ENCODE data around the gene FANCD2. TPM values are rescaled to one million over a fixed set of nuclear protein-coding genes. Genes with fewer than 3 reads are reported as not detected.

Gene FANCD2
- total and polyA plus RNA-seq, 4 donors = 0.76 to 24.6 (median 0.84) TPM

DNA sequence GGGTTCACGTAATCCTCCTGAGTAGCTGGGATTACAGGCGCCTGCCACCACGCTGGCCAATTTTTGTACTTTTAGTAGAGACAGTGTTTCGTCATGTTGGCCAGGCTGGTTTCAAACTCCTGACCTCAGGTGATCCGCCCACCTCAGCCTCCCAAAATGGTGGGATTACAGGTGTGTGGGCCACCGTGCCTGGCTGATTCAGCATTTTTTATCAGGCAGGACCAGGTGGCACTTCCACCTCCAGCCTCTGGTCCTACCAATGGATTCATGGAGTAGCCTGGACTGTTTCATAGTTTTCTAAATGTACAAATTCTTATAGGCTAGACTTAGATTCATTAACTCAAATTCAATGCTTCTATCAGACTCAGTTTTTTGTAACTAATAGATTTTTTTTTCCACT, 124.8 kb downstream of the FANCD2 start:
- 86% methylated on average over 6 of the region's 6 CpGs for WGBS
- no peak overlapping the region for H3K4me3 ChIP-seq (ENCODE audit: low read depth in 1 of 3, low read length in 3 of 3)

More for the DNA sequence above, 124.8 kb downstream of the FANCD2 start:
- Histone ChIP-seq H3K9me3 (ENCODE audit: control insufficient read depth in 4 of 4, low read length in 3 of 4) (no peaks in the 10 kb centered on the region), H3K27ac (ENCODE audit: low read depth in 1 of 2, low read length in 2 of 2) (no peak overlapping the region), H3K27me3 (ENCODE audit: control insufficient read depth in 4 of 4, insufficient read depth in 4 of 4, low read length in 3 of 4) (no peaks in the 10 kb centered on the region), H3K36me3 (ENCODE audit: control insufficient read depth in 4 of 4, insufficient read depth in 3 of 4, low read depth in 1 of 4, low read length in 3 of 4) (peaks cover 15 to 31% (median 22%) of the 10 kb centered on the region in 4 donors), H3K9ac (ENCODE audit: low read depth in 1 of 2, low read length in 2 of 2) (no peak overlapping the region), H3K4me1 (ENCODE audit: control insufficient read depth in 4 of 4, insufficient read depth in 4 of 4, low read length in 3 of 4) (peaks cover 0 to 3% (median 0%) of the 10 kb centered on the region in 4 donors)
- no peak for TF ChIP-seq HNF4G (IDR thresholded peaks at IDR 0.05)
- no peak for TF ChIP-seq GABPA (IDR thresholded peaks at IDR 0.05 in 1 of 2, conservative IDR thresholded peaks at IDR 0.05 in 1 of 2)
- no peak for TF ChIP-seq RAD21 (IDR thresholded peaks at IDR 0.05)
- TF ChIP-seq, protein P1, sequence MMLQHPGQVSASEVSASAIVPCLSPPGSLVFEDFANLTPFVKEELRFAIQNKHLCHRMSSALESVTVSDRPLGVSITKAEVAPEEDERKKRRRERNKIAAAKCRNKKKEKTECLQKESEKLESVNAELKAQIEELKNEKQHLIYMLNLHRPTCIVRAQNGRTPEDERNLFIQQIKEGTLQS (IDR thresholded peaks at IDR 0.05) = no peak
- TF ChIP-seq JUND (IDR thresholded peaks at IDR 0.05) = no peak
- TF ChIP-seq, protein P2, sequence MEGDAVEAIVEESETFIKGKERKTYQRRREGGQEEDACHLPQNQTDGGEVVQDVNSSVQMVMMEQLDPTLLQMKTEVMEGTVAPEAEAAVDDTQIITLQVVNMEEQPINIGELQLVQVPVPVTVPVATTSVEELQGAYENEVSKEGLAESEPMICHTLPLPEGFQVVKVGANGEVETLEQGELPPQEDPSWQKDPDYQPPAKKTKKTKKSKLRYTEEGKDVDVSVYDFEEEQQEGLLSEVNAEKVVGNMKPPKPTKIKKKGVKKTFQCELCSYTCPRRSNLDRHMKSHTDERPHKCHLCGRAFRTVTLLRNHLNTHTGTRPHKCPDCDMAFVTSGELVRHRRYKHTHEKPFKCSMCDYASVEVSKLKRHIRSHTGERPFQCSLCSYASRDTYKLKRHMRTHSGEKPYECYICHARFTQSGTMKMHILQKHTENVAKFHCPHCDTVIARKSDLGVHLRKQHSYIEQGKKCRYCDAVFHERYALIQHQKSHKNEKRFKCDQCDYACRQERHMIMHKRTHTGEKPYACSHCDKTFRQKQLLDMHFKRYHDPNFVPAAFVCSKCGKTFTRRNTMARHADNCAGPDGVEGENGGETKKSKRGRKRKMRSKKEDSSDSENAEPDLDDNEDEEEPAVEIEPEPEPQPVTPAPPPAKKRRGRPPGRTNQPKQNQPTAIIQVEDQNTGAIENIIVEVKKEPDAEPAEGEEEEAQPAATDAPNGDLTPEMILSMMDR (IDR thresholded peaks at IDR 0.05; ENCODE audit: low read depth, low read length, missing input control) = no peak
- TF ChIP-seq, protein P3, sequence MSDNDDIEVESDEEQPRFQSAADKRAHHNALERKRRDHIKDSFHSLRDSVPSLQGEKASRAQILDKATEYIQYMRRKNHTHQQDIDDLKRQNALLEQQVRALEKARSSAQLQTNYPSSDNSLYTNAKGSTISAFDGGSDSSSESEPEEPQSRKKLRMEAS (IDR thresholded peaks at IDR 0.05) = no peak
- no peak for TF ChIP-seq FOXA2 (IDR thresholded peaks at IDR 0.05)
- TF ChIP-seq EGR1 (IDR thresholded peaks at IDR 0.05; ENCODE audit: low read depth in 2 of 2) = no peak
- DNase-seq (ENCODE audit: low spot score) = no peak

Small RNA genes lying within 50 kb of the gene (small RNA-seq; reads per million reads assigned to genes)
- gene CYCSP10 = not detected
- gene RNU6-670P = not detected

Other genes with a start within 250 kb of the FANCD2 start
- 10 to 100 TPM; 20.7 to 22.3 TPM for gene TADA3, start 234.0 kb upstream of the FANCD2 start, total RNA-seq
- 10 to 100 TPM; 16.2 to 27.8 TPM for gene TADA3, start 234.0 kb upstream of the FANCD2 start, polyA plus RNA-seq
- 10 to 100 TPM; 53.3 to 53.6 TPM for gene ARPC4, start 233.4 kb upstream of the FANCD2 start, total RNA-seq
- 10 to 100 TPM; 22.1 to 51.8 TPM for gene ARPC4, start 233.4 kb upstream of the FANCD2 start, polyA plus RNA-seq
- gene TTLL3, start 216.2 kb upstream of the FANCD2 start, total RNA-seq = 10 to 100 TPM in 1 of 2 donors, 1 to 10 TPM in 1; 4.9 to 19.6 TPM
- gene TTLL3, start 216.2 kb upstream of the FANCD2 start, polyA plus RNA-seq = 1 to 10 TPM; 2.8 to 8.0 TPM
- 10 to 100 TPM; 14.4 to 17.3 TPM for gene RPUSD3, start 182.4 kb upstream of the FANCD2 start, total RNA-seq
- 10 to 100 TPM; 20.3 to 22.7 TPM for gene RPUSD3, start 182.4 kb upstream of the FANCD2 start, polyA plus RNA-seq
- gene CIDEC, start 146.2 kb upstream of the FANCD2 start, total RNA-seq = under 1 TPM in 1 of 2 donors, not detected in 1; 0.59 TPM
- gene CIDEC, start 146.2 kb upstream of the FANCD2 start, polyA plus RNA-seq = 1 to 10 TPM in 1 of 2 donors, under 1 TPM in 1; 0.28 to 4.2 TPM
- gene JAGN1, start 135.8 kb upstream of the FANCD2 start, total RNA-seq = 10 to 100 TPM; 18.0 to 29.3 TPM
- gene JAGN1, start 135.8 kb upstream of the FANCD2 start, polyA plus RNA-seq = 10 to 100 TPM; 32.0 to 46.8 TPM
- gene IL17RE, start 123.6 kb upstream of the FANCD2 start, total RNA-seq = 1 to 10 TPM; 1.1 to 2.1 TPM
- under 1 TPM; 0.42 to 0.71 TPM for gene IL17RE, start 123.6 kb upstream of the FANCD2 start, polyA plus RNA-seq
- gene IL17RC, start 109.3 kb upstream of the FANCD2 start, total RNA-seq = 10 to 100 TPM; 15.4 to 62.8 TPM
- 10 to 100 TPM; 25.7 to 25.8 TPM for gene IL17RC, start 109.3 kb upstream of the FANCD2 start, polyA plus RNA-seq
- 10 to 100 TPM; 12.6 to 29.5 TPM for gene CRELD1, start 92.6 kb upstream of the FANCD2 start, total RNA-seq
- gene CRELD1, start 92.6 kb upstream of the FANCD2 start, polyA plus RNA-seq = 10 to 100 TPM; 20.5 to 31.1 TPM
- under 1 TPM; 0.25 to 0.79 TPM for gene PRRT3, start 74.0 kb upstream of the FANCD2 start, total RNA-seq
- under 1 TPM; 0.14 to 0.22 TPM for gene PRRT3, start 74.0 kb upstream of the FANCD2 start, polyA plus RNA-seq
- 10 to 100 TPM; 54.0 to 71.4 TPM for gene EMC3, start 39.6 kb upstream of the FANCD2 start, total RNA-seq
- gene EMC3, start 39.6 kb upstream of the FANCD2 start, polyA plus RNA-seq = 10 to 100 TPM; 77.2 to 81.3 TPM
- gene FANCD2OS, start 81.8 kb downstream of the FANCD2 start, total RNA-seq = not detected
- not detected for gene FANCD2OS, start 81.8 kb downstream of the FANCD2 start, polyA plus RNA-seq
- 10 to 100 TPM; 28.3 to 56.2 TPM for gene BRK1, start 89.2 kb downstream of the FANCD2 start, total RNA-seq
- gene BRK1, start 89.2 kb downstream of the FANCD2 start, polyA plus RNA-seq = 10 to 100 TPM; 79.6 to 82.2 TPM
- 10 to 100 TPM; 28.3 to 33.6 TPM for gene VHL, start 115.3 kb downstream of the FANCD2 start, total RNA-seq
- gene VHL, start 115.3 kb downstream of the FANCD2 start, polyA plus RNA-seq = 1 to 10 TPM; 5.6 to 8.3 TPM
- gene IRAK2, start 138.5 kb downstream of the FANCD2 start, total RNA-seq = 1 to 10 TPM; 7.1 to 9.3 TPM
- 1 to 10 TPM; 2.7 to 4.6 TPM for gene IRAK2, start 138.5 kb downstream of the FANCD2 start, polyA plus RNA-seq
- gene TATDN2, start 222.0 kb downstream of the FANCD2 start, total RNA-seq = 10 to 100 TPM in 1 of 2 donors, 1 to 10 TPM in 1; 9.8 to 14.2 TPM
- gene TATDN2, start 222.0 kb downstream of the FANCD2 start, polyA plus RNA-seq = 1 to 10 TPM; 3.7 to 8.3 TPM